ENCODE measurements around the gene FAM90A1. TPM values are rescaled to one million over a fixed set of nuclear protein-coding genes. Genes with fewer than 3 reads are reported as not detected.
A peak's percentile ranks its signal among the peaks of the same experiment; 100 is the strongest.
"Not testable (repeated sequence)": the region's sequence is repeated elsewhere in the genome, so short reads cannot be mapped to it uniquely, and the experiment has no call there.

Gene FAM90A1
- total RNA-seq, 1 donor from 2014 or later, result 0.41 TPM

GRCh38 chr12:8181271-8181670 is 46.1 kb downstream of the FAM90A1 start:
- DNase-seq (ENCODE audit: low spot score in 2 of 2); FAIRE-seq: not testable (repeated sequence)

GRCh38 chr12:8179989-8180585 is 47.3 kb downstream of the FAM90A1 start:
- peak; percentile 58 to 70 for DNase-seq (ENCODE audit: low spot score in 2 of 2)
- not testable (repeated sequence) for FAIRE-seq

DNA sequence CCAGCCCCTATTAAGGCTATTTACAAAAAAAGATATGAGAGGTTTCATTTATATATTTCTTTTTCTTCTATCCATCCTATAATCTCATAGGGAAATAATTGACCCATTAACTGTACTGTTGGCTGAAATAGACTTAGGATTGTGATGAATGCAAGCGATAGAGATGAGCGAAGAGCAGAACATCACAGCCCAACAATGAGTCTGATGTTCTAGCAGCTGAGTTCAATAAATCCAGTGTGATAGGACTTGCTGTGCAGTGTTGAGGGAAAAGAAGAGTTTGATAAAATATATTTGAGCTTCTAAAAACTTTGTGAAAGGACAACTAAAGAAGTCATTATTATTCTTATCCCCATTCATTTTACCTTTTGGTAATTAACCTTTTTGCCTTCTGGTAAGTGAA is 54.5 kb downstream of the FAM90A1 start:
- not testable (repeated sequence) for FAIRE-seq; DNase-seq (ENCODE audit: low spot score in 2 of 2)

Other genes starting within 250 kb of the FAM90A1 start
- 6.1 TPM for gene FOXJ2, start 194.9 kb downstream of the FAM90A1 start, total RNA-seq
- 1.6 TPM for gene C3AR1, start 161.3 kb downstream of the FAM90A1 start, total RNA-seq
- gene NECAP1, start 145.3 kb downstream of the FAM90A1 start, total RNA-seq, result 198 TPM
- gene CLEC4A, start 104.0 kb downstream of the FAM90A1 start, total RNA-seq, result 1.2 TPM
- gene ZNF705A, start 70.6 kb downstream of the FAM90A1 start, total RNA-seq, result not detected
- gene CLEC6A, start 228.3 kb upstream of the FAM90A1 start, total RNA-seq, result not detected